Hematopoietic multipotent progenitor cell treated with erythropoietin and hydrocortisone succinate and interleukin-3 and kit ligand, for 6 days (in vitro differentiated cells): ENCODE results near the gene DNAJC10.

ENCODE experiments used
- DNase-seq: peaks from one replicate; pipeline ENCODE4 v3.0.0-alpha.2; 2015

Gene DNAJC10

DNA sequence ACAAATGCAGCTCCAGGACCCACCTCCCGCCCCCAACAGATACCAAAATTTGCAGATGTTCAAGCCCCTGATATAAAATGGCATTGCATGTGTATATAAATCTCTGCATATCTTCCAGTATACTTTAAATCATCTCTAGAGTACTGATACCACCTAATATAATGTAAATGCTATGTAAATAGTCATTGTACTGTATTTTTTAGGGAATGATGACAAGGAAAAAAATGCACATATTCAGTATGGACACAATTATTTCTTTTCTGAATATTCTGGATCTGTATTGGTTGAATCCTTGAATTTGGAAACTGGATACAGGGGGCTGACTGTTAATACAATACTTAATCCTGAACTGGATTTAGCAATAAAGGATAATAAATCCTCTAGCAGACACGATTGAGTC lies 82.7 kb downstream of the DNAJC10 start:
- no peak for DNase-seq

DNA sequence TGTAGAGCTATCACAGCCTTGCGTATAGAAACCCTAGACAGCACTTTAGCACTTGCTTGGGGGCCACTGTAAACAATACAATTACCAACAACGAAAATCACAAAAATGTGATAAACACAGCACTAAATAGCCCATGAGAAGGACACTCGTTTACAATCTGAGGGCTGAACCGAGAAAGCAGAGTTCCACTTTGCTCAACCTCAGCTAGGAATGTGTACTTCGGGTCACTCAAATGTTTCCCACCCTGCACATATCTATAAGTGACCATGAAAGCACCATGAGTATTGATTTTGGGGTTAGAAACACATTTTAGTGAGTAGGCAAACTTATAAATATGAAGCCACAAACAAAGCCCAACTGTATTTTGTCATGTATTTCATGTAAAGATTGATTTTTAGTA lies 88.1 kb downstream of the DNAJC10 start:
- no peak for DNase-seq

DNA sequence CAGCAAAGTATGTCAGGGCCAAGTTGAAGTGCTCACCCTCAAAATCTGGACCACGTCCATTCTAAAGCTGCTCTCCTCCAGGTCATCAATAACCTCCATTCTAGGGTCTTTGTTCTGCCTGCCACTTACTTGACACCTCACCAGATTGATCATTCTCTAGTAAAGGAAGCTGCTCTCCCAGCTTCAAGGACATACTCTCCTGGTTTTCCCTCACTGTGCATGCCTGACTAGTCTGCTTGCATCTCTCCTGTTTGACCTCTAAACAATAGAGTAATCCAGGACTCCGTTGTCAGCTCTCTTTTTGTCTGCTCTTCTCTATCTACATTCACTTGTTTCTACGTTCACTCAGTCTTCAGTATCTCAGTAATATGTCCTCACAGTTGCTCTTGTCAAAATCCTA lies 91.3 kb downstream of the DNAJC10 start:
- DNase-seq: no peak

DNA sequence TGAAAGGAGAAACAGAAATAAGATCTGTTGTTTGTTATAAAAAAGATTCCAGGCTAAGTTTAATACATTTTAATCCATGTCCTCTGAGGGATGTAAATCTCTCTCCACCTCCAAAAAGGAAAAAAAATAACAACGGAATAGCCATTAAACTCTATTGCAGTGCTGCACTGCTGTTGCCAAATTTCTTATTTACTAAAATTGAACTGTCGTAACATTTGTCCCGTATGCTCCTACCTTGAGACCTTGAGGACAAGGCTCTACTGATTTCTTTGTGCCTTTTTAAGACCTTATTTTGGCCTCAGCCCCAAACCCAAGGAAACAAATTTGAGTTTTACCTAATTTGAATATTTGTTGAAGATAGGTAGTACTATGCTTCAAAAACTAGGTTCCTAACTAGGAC lies 94.0 kb downstream of the DNAJC10 start:
- DNase-seq: no peak

DNA sequence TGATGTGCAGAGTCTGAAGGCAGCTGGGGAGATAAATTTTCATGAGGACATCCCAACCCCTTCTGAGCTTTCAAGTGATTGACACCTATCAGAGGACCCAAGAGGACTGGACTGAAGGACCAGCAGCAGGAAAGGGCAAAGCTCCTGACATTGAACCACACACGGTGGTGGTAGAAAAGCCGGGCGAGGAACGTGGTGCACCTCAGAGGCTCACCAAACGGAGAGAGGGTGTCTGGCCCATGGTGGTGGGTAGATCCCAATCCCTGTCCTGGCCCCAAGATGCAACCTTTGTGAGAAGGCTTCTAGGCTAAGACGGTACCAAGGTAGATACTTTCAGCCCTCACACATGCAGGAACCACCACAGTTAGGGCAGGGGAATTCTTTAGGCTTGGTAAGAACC lies 98.3 kb downstream of the DNAJC10 start:
- no peak for DNase-seq

DNA sequence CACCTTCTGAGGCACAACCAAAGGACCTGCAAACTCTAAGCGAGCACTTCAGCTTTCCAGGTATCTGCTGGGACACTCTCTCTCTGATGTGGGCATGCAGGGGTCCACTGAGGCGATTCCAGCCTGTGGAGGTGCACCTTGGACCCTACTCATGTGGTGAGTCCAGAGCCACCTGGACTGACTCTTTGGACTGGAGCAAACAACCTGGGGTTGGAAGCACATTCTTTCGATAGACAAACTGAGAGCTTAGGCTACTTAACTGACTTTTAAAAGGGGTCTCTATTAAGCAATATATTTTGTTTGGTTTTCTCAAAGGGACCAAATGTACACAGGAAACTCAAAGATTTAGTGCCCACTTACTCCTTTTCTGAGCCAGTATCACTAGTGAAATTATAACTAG lies 98.7 kb downstream of the DNAJC10 start:
- DNase-seq: no peak

DNA sequence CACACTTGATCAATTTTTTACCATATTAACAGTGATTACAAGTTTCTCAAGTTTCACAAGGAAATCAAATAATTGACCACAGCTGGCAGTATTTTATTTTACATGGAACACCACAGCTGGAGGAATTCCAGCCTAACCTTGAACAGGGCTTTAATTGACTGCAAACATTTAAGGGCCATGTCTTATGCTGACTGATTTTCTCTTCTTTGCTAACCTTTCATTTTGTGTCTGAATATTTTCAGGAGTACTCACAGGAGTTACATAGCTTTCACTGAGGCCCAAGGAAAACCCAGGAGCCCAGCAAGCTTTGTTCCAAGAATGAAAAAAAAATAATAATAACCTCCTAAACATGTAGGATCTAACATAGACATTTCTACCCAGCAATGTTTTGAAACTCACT lies 100.8 kb downstream of the DNAJC10 start:
- no peak for DNase-seq

DNA sequence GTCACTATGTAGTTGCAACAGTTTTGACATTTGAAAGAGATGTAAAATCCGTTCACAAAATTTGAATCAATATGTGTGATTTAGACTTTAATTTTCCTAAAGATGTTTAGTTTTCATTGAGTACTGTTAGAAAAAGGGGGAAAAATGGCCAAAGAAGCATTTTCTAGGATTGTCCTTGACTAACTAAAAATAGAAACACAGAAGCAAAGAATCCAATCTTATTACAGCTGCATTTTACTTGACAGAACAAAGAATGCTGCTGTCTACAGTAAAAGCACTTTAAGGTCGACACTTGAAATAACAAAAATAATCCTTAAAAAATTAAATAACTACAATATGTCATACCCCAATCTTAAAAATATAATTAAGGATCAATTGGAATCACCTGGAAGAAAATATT lies 101.5 kb downstream of the DNAJC10 start:
- DNase-seq: no peak

DNA sequence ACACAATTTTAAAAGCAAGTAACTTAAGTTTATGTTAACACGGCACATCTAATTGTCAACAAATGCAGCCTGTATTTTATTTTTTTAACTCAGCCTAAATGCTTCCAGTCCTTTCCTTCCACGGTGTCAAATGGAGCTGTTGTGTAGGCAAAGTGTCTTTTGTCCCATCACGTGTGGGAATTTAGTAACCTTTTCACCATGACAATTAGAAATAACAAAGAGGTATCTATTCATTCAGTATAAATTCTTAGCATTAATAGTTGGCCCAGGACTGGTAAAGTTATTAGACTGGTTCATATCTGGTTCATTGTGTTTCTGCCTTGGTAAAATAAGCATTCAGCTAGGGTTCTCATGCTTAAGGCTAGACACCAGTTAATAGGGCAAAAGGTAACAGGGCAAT lies 102.4 kb downstream of the DNAJC10 start:
- DNase-seq: no peak

DNA sequence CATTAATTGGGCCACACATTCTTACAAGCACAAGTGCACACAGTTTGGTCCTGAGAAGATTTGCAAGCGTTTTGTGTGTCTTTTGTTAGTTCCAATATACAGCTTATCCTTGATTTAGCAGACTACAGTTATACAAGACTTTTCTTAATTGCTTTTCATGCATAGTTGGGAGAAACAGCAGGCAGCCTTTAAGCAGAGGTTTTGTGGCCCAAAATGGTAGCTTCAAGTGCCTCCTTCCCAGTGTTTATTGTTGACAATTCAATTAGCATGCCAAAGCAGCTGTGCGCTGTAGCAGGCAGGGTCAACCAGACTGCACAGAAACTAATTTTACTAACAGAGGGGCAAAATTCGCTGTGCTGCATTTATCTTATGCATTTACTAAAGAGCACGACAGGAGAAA lies 102.9 kb downstream of the DNAJC10 start:
- no peak for DNase-seq

DNA sequence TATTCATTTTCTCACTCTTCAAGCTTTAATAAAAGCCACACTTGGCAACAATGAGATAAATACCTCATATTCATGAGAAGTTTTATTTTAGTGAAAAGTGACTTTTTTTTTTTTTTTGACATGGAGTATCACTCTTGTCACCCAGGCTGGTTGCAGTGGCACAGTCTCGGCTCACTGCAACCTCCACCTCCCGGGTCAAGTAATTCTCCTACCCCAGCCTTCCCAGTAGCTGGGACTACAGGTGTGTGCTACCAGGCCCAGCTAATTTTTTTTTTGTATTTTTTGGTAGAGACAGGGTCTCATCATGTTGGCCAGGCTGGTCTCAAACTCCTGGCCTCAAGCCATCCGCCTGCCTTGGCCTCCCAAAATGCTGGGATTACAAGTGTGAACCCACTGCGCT lies 103.4 kb downstream of the DNAJC10 start:
- no peak for DNase-seq

DNA sequence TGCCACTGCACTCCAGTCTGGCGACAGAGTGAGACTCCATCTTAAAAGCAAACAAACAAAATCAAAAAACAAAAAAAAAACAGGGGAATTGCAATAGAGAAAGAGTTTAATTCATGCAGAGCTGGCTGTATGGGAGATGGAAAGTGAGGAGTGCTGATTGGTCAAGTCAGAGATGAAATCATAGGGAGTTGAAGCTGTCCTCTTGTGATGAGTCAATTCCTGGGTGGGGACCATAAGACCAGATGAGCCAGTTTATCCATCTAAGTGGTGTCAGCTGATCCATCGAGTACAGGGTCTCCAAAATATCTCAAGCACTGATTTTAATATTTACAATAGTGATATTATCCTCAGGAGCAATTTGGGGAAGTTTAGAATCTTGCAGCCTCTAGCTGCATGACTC lies 105.1 kb downstream of the DNAJC10 start:
- no peak for DNase-seq

DNA sequence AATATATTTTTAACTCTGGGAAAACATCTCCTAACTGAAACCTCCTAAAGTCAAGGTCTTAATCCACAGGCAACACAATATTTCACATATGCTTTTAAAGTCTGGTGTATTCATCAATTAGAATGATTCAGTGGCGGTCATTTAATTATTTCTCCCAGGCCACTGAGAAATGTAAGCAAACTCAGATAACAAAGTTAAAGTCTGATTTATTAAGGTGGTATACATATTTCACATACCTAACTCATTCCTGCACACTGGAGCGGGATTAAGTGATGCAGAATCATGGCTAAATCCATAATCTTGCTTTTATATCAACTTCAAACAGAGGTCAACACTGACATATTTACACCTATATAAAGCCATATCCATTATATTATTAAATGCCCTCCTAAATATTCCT lies 106.7 kb downstream of the DNAJC10 start:
- DNase-seq: no peak

DNA sequence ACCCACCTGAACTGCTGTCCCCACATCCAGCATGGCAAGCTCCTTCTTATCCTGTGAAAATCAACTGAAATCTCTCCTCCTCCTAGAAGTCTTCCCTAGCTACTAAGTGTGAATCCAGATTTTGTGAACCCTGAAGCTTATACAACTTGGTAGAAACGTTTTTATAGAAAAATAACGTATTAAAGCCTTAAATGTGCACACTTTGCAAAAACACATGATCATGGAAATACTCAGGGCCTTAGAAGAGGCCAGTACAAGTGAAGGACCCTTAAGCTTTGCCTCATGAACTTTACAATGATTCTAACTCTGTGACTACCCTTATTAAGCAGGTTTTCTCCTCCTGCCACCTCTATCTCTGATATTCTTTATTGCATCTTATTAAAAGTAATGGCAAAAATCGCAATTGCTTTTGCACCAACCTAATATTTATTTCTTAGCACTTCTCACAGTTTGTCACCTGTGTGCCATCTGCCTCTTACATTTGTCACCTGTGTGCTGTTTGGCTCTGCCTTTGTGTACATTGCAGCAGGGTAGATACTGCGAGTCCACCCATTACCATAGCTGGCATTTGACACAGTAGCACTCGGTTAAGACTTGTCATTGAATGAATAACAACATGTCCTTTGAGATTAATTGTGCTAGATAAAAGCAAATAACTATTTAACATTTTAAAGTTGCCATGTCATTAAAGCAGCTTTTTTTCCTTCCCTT lies 108.2 kb downstream of the DNAJC10 start:
- no peak for DNase-seq

DNA sequence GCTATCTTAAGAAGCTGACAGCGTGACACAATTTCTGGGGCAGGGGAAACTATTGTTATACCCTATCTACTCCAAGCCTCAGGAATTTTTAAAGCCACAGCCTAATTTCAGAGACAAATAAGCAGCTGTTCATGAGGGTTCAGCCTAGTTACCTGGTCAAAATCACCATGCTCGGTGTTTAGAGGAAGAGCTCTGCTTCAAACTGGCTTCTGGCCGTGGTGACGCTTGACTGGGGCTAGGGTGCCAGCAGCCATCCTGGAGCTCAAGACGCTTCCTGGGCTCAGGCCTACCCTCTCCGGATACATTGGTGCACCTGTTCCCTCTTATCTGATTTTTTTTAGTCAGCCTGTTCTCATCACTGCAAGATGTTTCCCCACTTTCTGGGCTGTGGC lies 108.7 kb downstream of the DNAJC10 start:
- no peak for DNase-seq

DNA sequence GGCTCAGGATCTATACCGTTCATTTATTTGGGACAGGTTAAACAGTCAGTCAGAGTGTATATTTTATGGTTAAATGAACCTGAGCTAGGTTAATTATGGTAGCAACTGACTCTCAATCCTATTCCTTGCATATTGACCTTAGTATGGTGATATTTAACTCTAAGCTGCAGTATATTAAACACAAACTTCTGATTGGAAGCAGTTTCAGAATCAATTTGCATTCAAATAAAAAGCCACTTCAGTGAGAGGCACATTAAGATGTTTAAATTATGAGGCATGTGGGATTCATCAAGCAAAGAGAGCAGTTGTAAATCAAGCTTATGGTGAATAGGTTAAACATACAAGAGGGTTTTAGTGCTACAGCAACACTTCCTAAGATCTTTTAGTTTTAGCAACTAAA lies 110.0 kb downstream of the DNAJC10 start:
- no peak for DNase-seq

DNA sequence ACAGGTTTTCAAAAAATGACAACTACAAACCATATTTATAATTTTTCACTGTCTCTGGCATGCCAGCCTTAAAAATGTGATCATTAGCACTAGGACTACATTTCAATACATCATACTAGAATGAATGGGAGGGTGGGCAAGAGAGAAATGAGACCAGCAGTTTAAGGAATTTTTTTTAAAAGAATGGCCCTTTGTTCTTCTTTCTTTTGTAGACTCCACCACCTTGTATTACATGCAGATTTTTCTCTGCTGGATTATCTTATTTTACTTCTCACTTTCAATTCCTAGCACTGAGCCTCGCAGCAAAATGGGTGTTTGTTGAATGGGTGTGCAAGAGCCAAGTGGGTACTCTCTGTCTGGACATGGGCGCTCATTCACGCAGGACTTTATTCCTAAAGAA lies 110.4 kb downstream of the DNAJC10 start:
- DNase-seq: no peak

DNA sequence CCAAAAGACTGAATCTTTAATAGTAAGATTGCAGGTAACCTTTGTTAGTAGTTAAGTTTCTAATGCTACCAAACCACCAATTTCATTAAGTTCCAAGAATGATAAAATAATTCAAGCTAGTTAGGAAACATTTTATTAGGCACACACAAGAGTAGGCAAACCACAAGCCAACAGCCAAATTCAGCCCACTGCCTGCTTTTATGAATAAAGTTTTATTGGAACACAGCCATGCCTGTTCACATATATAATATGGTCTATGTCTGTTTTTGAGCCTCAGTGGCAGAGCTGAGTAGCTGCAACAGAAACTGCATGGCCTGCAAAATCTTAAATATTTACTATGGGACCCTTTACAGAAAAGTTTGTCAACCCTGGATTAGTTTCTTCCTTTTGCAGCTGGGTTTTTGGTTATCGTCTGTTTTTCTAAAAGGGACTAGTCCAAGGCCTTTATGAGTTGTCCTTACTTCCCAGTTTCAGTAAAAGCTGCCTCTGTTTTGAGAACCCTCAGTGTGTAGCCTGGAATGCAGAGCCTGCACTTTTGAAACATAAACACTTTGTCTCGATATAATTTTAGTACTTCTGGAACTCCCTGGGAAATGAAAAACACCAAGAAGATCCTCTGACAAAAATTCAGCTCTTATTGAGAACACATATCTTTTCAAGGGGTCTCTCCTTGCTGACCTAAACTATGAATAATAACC lies 111.3 kb downstream of the DNAJC10 start:
- no peak for DNase-seq

DNA sequence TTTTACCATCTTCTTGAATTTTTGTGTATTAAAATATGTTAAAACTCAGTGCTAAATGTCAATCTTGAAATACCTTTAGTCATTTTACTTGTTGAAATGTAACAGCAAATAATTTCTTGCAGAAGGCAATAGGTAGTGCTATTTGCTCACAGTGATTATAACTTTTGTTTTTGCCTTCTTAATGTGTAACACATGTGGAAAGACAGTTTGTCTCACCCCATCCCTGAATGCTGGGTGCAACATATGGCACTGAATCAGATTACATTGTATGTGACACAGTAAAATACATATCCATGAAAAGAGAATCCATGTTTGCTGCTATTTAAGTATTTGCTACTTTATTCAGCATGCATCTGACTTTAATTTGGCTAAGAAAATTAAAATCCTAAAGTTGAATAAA lies 115.0 kb downstream of the DNAJC10 start:
- DNase-seq: no peak

DNA sequence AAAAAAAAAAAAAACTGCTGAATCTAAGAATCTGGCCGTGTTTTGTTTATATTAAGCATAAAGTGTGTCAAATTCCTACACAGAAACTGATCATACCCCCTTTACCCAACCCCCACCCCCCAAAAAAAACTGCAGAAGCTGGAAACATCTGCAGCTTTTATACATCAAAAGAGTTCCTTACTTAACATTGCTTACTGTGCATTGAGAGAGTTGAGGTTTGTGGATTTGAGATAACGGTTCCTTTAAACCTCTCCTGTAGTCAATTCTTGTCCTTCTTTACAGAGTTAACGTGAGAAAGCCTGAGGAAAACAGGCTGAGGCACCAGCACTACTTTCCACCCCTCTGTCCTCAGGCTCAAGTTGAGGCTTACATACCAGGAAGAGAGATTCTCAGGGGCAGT lies 115.9 kb downstream of the DNAJC10 start:
- no peak for DNase-seq

DNA sequence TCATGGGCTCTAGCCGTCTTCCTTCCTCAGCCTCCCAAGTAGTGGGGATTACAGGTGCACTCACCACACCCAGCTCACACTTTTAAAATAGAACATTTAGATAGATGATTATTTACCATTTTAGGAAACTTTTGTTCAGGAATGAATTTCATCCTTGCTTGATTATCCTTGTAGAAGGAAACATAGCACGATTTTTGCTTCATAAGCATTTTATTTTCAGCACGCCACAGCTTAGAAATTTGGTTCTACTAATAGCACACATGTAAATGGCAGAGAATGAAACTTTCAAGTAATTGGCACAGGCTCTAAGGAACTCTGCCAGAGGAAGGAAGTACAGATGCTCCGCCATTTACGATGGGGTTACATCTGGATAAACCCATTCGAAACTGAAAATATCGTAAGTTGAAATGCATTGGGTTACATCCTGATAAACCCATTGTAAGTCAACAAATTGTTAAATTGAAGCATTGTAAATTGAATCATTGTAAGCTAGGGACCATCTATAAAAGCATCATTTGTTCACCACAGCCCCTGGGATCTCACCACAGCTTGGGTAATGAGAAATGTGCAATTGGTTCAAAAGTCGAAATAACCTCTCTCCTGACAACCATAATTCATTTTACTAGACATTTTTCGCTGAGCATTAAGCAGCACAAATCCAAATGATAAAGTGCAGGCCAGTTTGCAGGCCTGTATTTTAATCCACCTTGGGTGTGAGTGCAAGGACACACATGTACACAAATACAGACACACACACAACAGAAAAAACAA lies 117.2 kb downstream of the DNAJC10 start:
- DNase-seq: no peak

DNA sequence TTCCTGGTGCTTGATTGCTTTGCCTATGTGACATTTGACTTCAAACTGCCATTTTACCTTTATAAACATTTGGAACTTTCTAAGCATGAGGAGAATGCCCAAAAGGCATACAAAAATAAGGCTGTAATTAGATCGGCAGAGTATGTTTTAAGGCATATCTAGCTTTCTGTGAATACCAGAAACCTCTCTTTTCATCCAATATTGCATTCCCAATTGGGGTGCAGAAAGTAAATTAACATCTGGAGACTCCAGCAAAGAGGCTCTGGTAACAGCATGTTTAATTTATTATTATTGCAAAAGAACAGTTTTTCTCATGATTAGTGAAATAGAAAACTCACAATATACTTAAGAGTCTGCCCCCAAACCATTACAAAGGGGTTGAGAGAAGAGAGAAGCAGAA lies 118.2 kb downstream of the DNAJC10 start:
- no peak for DNase-seq

DNA sequence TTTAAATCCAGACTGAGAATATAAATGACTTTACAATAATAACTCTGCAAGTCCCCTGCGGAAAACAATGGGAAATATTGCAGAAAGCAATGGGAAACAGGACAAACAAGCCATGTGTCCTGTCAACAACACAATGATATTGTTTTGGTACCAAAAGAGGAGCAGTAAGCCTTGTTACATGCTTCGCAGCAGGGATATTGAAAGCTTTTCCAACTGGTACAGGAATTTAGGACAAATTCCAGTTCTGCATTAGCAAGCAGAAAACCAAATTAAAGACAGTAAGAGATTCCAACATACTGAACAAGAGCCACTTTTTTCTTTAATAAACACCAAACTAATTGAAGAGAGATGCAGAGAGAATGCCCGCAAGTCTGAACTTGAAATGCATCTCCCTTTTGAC lies 120.4 kb downstream of the DNAJC10 start:
- no peak for DNase-seq
